H1 (cell line): Measurements from ENCODE around the gene DDHD1. TPM values are rescaled to one million over a fixed set of nuclear protein-coding genes. Genes with fewer than 3 reads are reported as not detected.

Experiments
- CTCF ChIA-PET: fragments of 300-600 bp; sonication (Branson Sonifier 250); formaldehyde crosslinking; loops from one replicate; lab custom pipeline; 2021; ENCODE audit not compliant: partially characterized antibody; lab: Charles Lee
- POLR2A ChIA-PET: fragments of 300-600 bp; sonication (Branson Sonifier 250); formaldehyde crosslinking; loops from one replicate; lab custom pipeline; 2021; ENCODE audit warnings: inconsistent platforms; ENCODE audit not compliant: partially characterized antibody; lab: Charles Lee
- DNase-seq, 2 experiments: peaks; one replicate each; pipeline versions ENCODE4 v3.0.0 to v3.0.0-alpha.2; 2010 to 2022; ENCODE audit warnings: low spot score in 2 of 2, low read depth in 1 of 2, mixed read lengths in 1 of 2
- FAIRE-seq: peaks from 2 replicates; lab custom pipeline; 2011; peaks lifted over from hg19 to GRCh38; lab: Jason Lieb, UNC
- H2AFZ ChIP-seq: 2 replicates; pipeline ENCODE4 v1.8.1; 2012; ENCODE audit warnings: low read length, inconsistent platforms
- H2AK5ac ChIP-seq: 2 replicates; pipeline ENCODE4 v1.6.1; 2013; ENCODE audit warnings: low read depth, low read length
- H2BK120ac ChIP-seq: replicated peaks from 2 replicates; pipeline ENCODE3; 2013; ENCODE audit warnings: low read depth, low read length, inconsistent platforms
- H2BK12ac ChIP-seq: 2 replicates; pipeline ENCODE4 v1.6.1; 2013; ENCODE audit warnings: low read depth, low read length
- H2BK15ac ChIP-seq: 2 replicates; pipeline ENCODE4 v1.6.1; 2013; ENCODE audit warnings: low read length
- H2BK20ac ChIP-seq: 2 replicates; pipeline ENCODE4 v1.6.1; 2013; ENCODE audit warnings: low read length
- H2BK5ac ChIP-seq: 2 replicates; pipeline ENCODE4 v1.6.1; 2013; ENCODE audit warnings: low read depth, low read length
- H3K14ac ChIP-seq: 2 replicates; pipeline ENCODE4 v1.6.1; 2013; ENCODE audit warnings: inconsistent platforms; ENCODE audit not compliant: insufficient read length
- H3K18ac ChIP-seq: 2 replicates; pipeline ENCODE4 v1.6.1; 2013; ENCODE audit warnings: low read length; ENCODE audit errors: extremely low read depth
- H3K23ac ChIP-seq: 2 replicates; pipeline ENCODE4 v1.6.1; 2013; ENCODE audit warnings: inconsistent platforms; ENCODE audit not compliant: insufficient read length
- H3K23me2 ChIP-seq: 2 replicates; pipeline ENCODE4 v1.6.1; 2013; ENCODE audit warnings: low read depth, low read length
- H3K27ac ChIP-seq: 2 replicates; pipeline ENCODE4 v1.6.1; 2011; ENCODE audit warnings: low read depth, low read length, inconsistent platforms
- H3K27me3 ChIP-seq, 4 experiments: replicated peaks in 1 of 4; 1 replicate in 1 of 4; 2 replicates in 3 of 4; pipeline versions ENCODE4 v1.6.1 to v1.8.1; 2011 to 2013; ENCODE audit warnings: low read length in 3 of 4, mild to moderate bottlenecking in 3 of 4, inconsistent platforms in 2 of 4, mixed read lengths in 2 of 4, moderate library complexity in 1 of 4; ENCODE audit not compliant: control insufficient read depth in 3 of 4, insufficient read depth in 3 of 4; ENCODE audit errors: extremely low read depth in 1 of 4
- H3K36me3 ChIP-seq, 4 experiments: 2 replicates each; pipeline versions ENCODE4 v1.6.1 to v1.8.1; 2011 to 2013; ENCODE audit warnings: mild to moderate bottlenecking in 4 of 4, low read length in 3 of 4, moderate library complexity in 2 of 4, control low read depth in 1 of 4, inconsistent platforms in 1 of 4; ENCODE audit not compliant: insufficient read depth in 4 of 4, control insufficient read depth in 2 of 4
- H3K4ac ChIP-seq: replicated peaks from 2 replicates; pipeline ENCODE3; 2013; ENCODE audit warnings: low read length, low read depth, mixed read lengths, inconsistent platforms; ENCODE audit not compliant: insufficient read length
- H3K4me1 ChIP-seq, 4 experiments: replicated peaks in 1 of 4; 1 replicate in 1 of 4; 2 replicates in 3 of 4; pipeline versions ENCODE4 v1.6.1 to v1.8.1; 2011 to 2013; ENCODE audit warnings: low read length in 3 of 4, inconsistent platforms in 2 of 4, mixed read lengths in 1 of 4; ENCODE audit not compliant: insufficient read depth in 4 of 4, control insufficient read depth in 3 of 4
- H3K4me2 ChIP-seq, 2 experiments: 2 replicates each; pipeline versions ENCODE4 v1.6.1 to v1.8.1; 2011 to 2013; ENCODE audit warnings: low read depth in 2 of 2, low read length in 2 of 2, control low read depth in 1 of 2, inconsistent platforms in 1 of 2, mild to moderate bottlenecking in 1 of 2; ENCODE audit not compliant: insufficient read depth in 1 of 2
- H3K4me3 ChIP-seq, 4 experiments: fragments of 200-600, 300-600 bp in 1 of 4; sonication (generic), shearing (Covaris generic), sonication (Bioruptor Twin) in 1 of 4; 2 replicates each; pipeline versions ENCODE4 v1.5.1 to v1.8.1; 2011 to 2016; ENCODE audit warnings: low read length in 4 of 4, low read depth in 3 of 4, control low read depth in 2 of 4, inconsistent platforms in 2 of 4, mild to moderate bottlenecking in 2 of 4, mixed read lengths in 1 of 4, moderate library complexity in 1 of 4; ENCODE audit not compliant: insufficient read depth in 2 of 4; ENCODE audit errors: extremely low read depth in 1 of 4
- H3K56ac ChIP-seq: replicated peaks from 2 replicates; pipeline ENCODE3; 2013; ENCODE audit warnings: low read depth, mild to moderate bottlenecking, mixed read lengths, low read length, inconsistent platforms; ENCODE audit not compliant: insufficient read length
- H3K79me1 ChIP-seq: 2 replicates; pipeline ENCODE4 v1.6.1; 2013; ENCODE audit warnings: low read depth, low read length, control low read depth
- H3K79me2 ChIP-seq, 2 experiments: 2 replicates each; pipeline versions ENCODE4 v1.6.1 to v1.8.1; 2012 to 2013; ENCODE audit warnings: low read length in 2 of 2, mild to moderate bottlenecking in 2 of 2, inconsistent platforms in 1 of 2; ENCODE audit not compliant: insufficient read depth in 2 of 2, control insufficient read depth in 1 of 2
- H3K9ac ChIP-seq, 4 experiments: replicated peaks in 1 of 4; 1 replicate in 1 of 4; 2 replicates in 3 of 4; pipeline versions ENCODE4 v1.6.1 to v1.8.1; 2011 to 2013; ENCODE audit warnings: low read depth in 3 of 4, low read length in 3 of 4, control low read depth in 2 of 4, mild to moderate bottlenecking in 2 of 4, moderate library complexity in 2 of 4, inconsistent platforms in 1 of 4; ENCODE audit errors: extremely low read depth in 1 of 4
- H3K9me3 ChIP-seq, 2 experiments: 2 replicates each; pipeline versions ENCODE4 v1.6.1 to v1.8.1; 2012 to 2013; ENCODE audit warnings: mild to moderate bottlenecking in 2 of 2, moderate library complexity in 2 of 2, control low read depth in 1 of 2, inconsistent platforms in 1 of 2, low read depth in 1 of 2, low read length in 1 of 2, mixed read lengths in 1 of 2; ENCODE audit not compliant: insufficient read depth in 2 of 2
- H4K20me1 ChIP-seq, 2 experiments: replicated peaks in 1 of 2; 2 replicates each; pipeline versions ENCODE3 to v1.8.1; 2011 to 2013; ENCODE audit warnings: inconsistent platforms in 2 of 2, low read length in 2 of 2, mild to moderate bottlenecking in 1 of 2; ENCODE audit not compliant: insufficient read depth in 2 of 2, control insufficient read depth in 1 of 2
- H4K5ac ChIP-seq: 2 replicates; pipeline ENCODE4 v1.6.1; 2013; ENCODE audit warnings: low read length, low read depth, mixed read lengths, inconsistent platforms; ENCODE audit not compliant: insufficient read length
- H4K8ac ChIP-seq: 2 replicates; pipeline ENCODE4 v1.8.0; 2013; ENCODE audit warnings: mild to moderate bottlenecking, moderate library complexity, low read length, inconsistent platforms; ENCODE audit not compliant: insufficient read depth; ENCODE audit errors: extremely low read depth
- H4K91ac ChIP-seq: replicated peaks from 2 replicates; pipeline ENCODE3; 2013; ENCODE audit warnings: low read length, mixed read lengths, inconsistent platforms; ENCODE audit not compliant: insufficient read length
- EP300 ChIP-seq, 2 experiments: IDR thresholded peaks; 1 replicate in 1 of 2; 2 replicates in 1 of 2; pipeline ENCODE4 v1.6.1; 2011 to 2012; ENCODE audit warnings: low read depth in 2 of 2, low read length in 2 of 2, mild to moderate bottlenecking in 2 of 2, borderline replicate concordance in 1 of 2, inconsistent platforms in 1 of 2, moderate library complexity in 1 of 2
- GABPA ChIP-seq: IDR thresholded peaks from 2 replicates; pipeline ENCODE4 v1.6.1; 2011; ENCODE audit warnings: mild to moderate bottlenecking, low read length, moderate library complexity, borderline replicate concordance; ENCODE audit not compliant: insufficient read depth
- MAFK ChIP-seq: IDR thresholded peaks from 2 replicates; pipeline ENCODE4 v1.6.1; 2012; ENCODE audit warnings: low read depth, mild to moderate bottlenecking, improper control_type of control experiment, low read length
- PHF8 ChIP-seq: fragments of 200-600 bp; sonication (generic); conservative IDR thresholded peaks from 2 replicates; pipeline ENCODE4 v1.7.1; 2012; ENCODE audit warnings: low read depth, mild to moderate bottlenecking, inconsistent platforms, low read length, moderate library complexity
- POLR2A ChIP-seq, 2 experiments: IDR thresholded peaks; 1 replicate in 1 of 2; 2 replicates in 1 of 2; pipeline ENCODE4 v1.6.1; 2011; ENCODE audit warnings: low read depth in 2 of 2, low read length in 2 of 2, mild to moderate bottlenecking in 2 of 2; ENCODE audit errors: control extremely low read depth in 1 of 2
- RAD21 ChIP-seq, 2 experiments: IDR thresholded peaks in 1 of 2; conservative IDR thresholded peaks in 1 of 2; 2 replicates each; pipeline ENCODE4 v1.6.1; 2011; ENCODE audit warnings: low read depth in 2 of 2, low read length in 2 of 2, improper control_type of control experiment in 1 of 2, inconsistent platforms in 1 of 2, mild to moderate bottlenecking in 1 of 2, moderate library complexity in 1 of 2
- RXRA ChIP-seq: IDR thresholded peaks from 2 replicates; pipeline ENCODE4 v1.6.1; 2011; ENCODE audit warnings: low read depth, mild to moderate bottlenecking, low read length, moderate library complexity; ENCODE audit not compliant: insufficient read depth
- SAP30 ChIP-seq: fragments of 300-600 bp; sonication (generic); IDR thresholded peaks from 2 replicates; pipeline ENCODE4 v1.7.1; 2012; ENCODE audit warnings: low read length, moderate library complexity, mild to moderate bottlenecking, inconsistent platforms; ENCODE audit not compliant: insufficient read depth, insufficient replicate concordance
- SIRT6 ChIP-seq: IDR thresholded peaks from one replicate; pipeline ENCODE4 v1.7.1; 2012; ENCODE audit warnings: low read length, inconsistent platforms
- SP2 ChIP-seq: IDR thresholded peaks from 2 replicates; pipeline ENCODE4 v1.6.1; 2012; ENCODE audit warnings: mild to moderate bottlenecking, low read length, inconsistent platforms
- SP4 ChIP-seq: IDR thresholded peaks from 2 replicates; pipeline ENCODE4 v1.6.1; 2012; ENCODE audit warnings: low read length, inconsistent platforms
- WGBS, 2 experiments: shearing (Covaris generic) in 1 of 2; methylation state at CpG; one replicate each; pipeline versions ENCODE4 v1.1.6 to v1.1.7; 2013 to 2015; ENCODE audit warnings: low lambda C conversion rate in 2 of 2, mixed read lengths in 2 of 2, inconsistent platforms in 1 of 2, low coverage in 1 of 2, missing lambda C conversion rate in 1 of 2; ENCODE audit not compliant: insufficient replicate concordance in 2 of 2, insufficient coverage in 1 of 2, insufficient read length in 1 of 2; ENCODE audit errors: extremely low coverage in 1 of 2, missing lambda C conversion rate in 1 of 2; 5-methylcytosine and 5-hydroxymethylcytosine counted together
- polyA plus RNA-seq, 7 experiments: library from polyadenylated mRNA; depleted of rRNA in 3 of 7; stranded (reverse) in 5 of 7; unstranded in 2 of 7; fragments of >200 nt in 5 of 7; fragments of 200-250 nt in 2 of 7; gene quantifications; 1 replicate in 5 of 7; 2 replicates in 1 of 7; 4 replicates in 1 of 7; pipeline versions ENCODE4 v1.2.1 to v1.2.3, GENCODE V29; 2011 to 2013; ENCODE audit warnings: missing spikeins in 2 of 7, mixed read lengths in 2 of 7
- total RNA-seq: library from RNA; stranded (reverse); fragmentation: NEBNext Ultra II Directional; extraction: Animal tissue kit (Norgen Biotek cat#: 25700); gene quantifications from 2 replicates; pipeline ENCODE4 v1.2.1, GENCODE V29; 2021

DDHD1 gene
- total and polyA plus RNA-seq, 2 of the 8 experiments (the other 6 are each of a cell fraction or from before 2014, with no cell fraction given), result 3.6 to 16.0 TPM

GRCh38 chr14:53106768-53107167 is 46.4 kb downstream of the DDHD1 start:
- TF ChIP-seq SAP30, result no peak
- TF ChIP-seq RXRA, result no peak
- TF ChIP-seq SP4, result no peak
- TF ChIP-seq PHF8, result no peak
- TF ChIP-seq RAD21 (IDR thresholded peaks at IDR 0.05 in 1 of 2, conservative IDR thresholded peaks at IDR 0.05 in 1 of 2; ENCODE audit: low read depth in 2 of 2, low read length in 2 of 2), result no peak
- no peak for TF ChIP-seq SIRT6
- no peak for TF ChIP-seq GABPA
- no peak for TF ChIP-seq SP2
- TF ChIP-seq EP300 (IDR thresholded peaks at IDR 0.05; ENCODE audit: borderline replicate concordance in 1 of 2, low read depth in 2 of 2, low read length in 2 of 2), result no peak
- TF ChIP-seq POLR2A (IDR thresholded peaks at IDR 0.05; ENCODE audit: control extremely low read depth in 1 of 2, low read depth in 2 of 2, low read length in 2 of 2), result no peak
- TF ChIP-seq MAFK, result no peak
- no peak overlapping the region for H4K5ac ChIP-seq

More at GRCh38 chr14:53106768-53107167, 46.4 kb downstream of the DDHD1 start:
- Histone ChIP-seq H2AK5ac (no peak overlapping the region), H4K91ac (no peak overlapping the region), H2AFZ (no peak overlapping the region), H2BK20ac (no peak overlapping the region), H4K20me1 (no peaks in the 10 kb centered on the region), H3K23ac (no peak overlapping the region), H3K56ac (no peak overlapping the region), H3K23me2 (no peaks in the 10 kb centered on the region; the same call in 1 of the 2 replicates), H3K79me1 (no peaks in the 10 kb centered on the region; the same call in 1 of the 2 replicates), H2BK15ac (no peak overlapping the region), H3K4me2 (no peak overlapping the region), H3K79me2 (no peaks in the 10 kb centered on the region), H2BK5ac (no peak overlapping the region), H4K8ac (no peak overlapping the region), H3K18ac (no peak overlapping the region), H2BK12ac (no peak overlapping the region), H3K14ac (no peak overlapping the region), H3K4me1 (no peaks in the 10 kb centered on the region), H2BK120ac (no peak overlapping the region), H3K4ac (no peak overlapping the region), H3K9ac (no peak overlapping the region), H3K4me3 (no peak overlapping the region), H3K36me3 (no peaks in the 10 kb centered on the region), H3K27ac (no peak overlapping the region), H3K9me3 (no peaks in the 10 kb centered on the region; a peak in 1 of 4 replicates), H3K27me3 (no peaks in the 10 kb centered on the region)
- ChIA-PET CTCF (interaction anchor here (2.4 kb wide), 1 partner anchor 10 kb away, joined by 9 read pairs; no protein-coding TSS in a partner anchor), POLR2A (no interaction called here)
- no peak for FAIRE-seq
- DNase-seq, result no peak
- 79% methylated on average over 1 of the region's 1 CpG; no CpG with 5 or more reads in 1 of the 2 experiments for WGBS, 2 experiments
